Activated T-cell treated with anti-CD3 and anti-CD28 coated beads, Interleukin-2, amount 50 U/mL, for 48 hours (primary cell): ENCODE measurements around the gene TMPRSS11E.
A peak's percentile ranks its signal among the peaks of the same experiment; 100 is the strongest.
"Not testable (repeated sequence)": the region's sequence is repeated elsewhere in the genome, so short reads cannot be mapped to it uniquely, and the experiment has no call there.

Experiments
- DNase-seq, 2 experiments: peaks; one replicate each; pipeline ENCODE4 v3.0.0-alpha.2; 2020

TMPRSS11E gene

GRCh38 chr4:68463796-68464195 lies 16.5 kb downstream of the TMPRSS11E start:
- DNase-seq: no peak

- no peak for DNase-seq
These were observed 17.8 kb downstream of the TMPRSS11E start for GRCh38 chr4:68465058-68465457.

- DNase-seq: no peak
These were observed 18.9 kb downstream of the TMPRSS11E start for GRCh38 chr4:68466185-68466584.

GRCh38 chr4:68466751-68467150 lies 19.5 kb downstream of the TMPRSS11E start:
- no peak for DNase-seq

- DNase-seq: no peak
These were observed 22.2 kb downstream of the TMPRSS11E start for GRCh38 chr4:68469482-68469881.

GRCh38 chr4:68476191-68476590 lies 28.9 kb downstream of the TMPRSS11E start:
- DNase-seq: no peak

- DNase-seq: no peak
These were observed 42.1 kb downstream of the TMPRSS11E start for GRCh38 chr4:68489338-68489737.

- no peak for DNase-seq
These were observed 43.7 kb downstream of the TMPRSS11E start for GRCh38 chr4:68490826-68491457.

- no peak for DNase-seq
These were observed 47.4 kb downstream of the TMPRSS11E start for GRCh38 chr4:68494688-68495087.

- DNase-seq: peak; percentile 65 to 66
These were observed 51.2 kb downstream of the TMPRSS11E start for GRCh38 chr4:68498413-68499007.

GRCh38 chr4:68499021-68499420 lies 51.8 kb downstream of the TMPRSS11E start:
- DNase-seq: no peak

- not testable (repeated sequence) for DNase-seq
These were observed 56.2 kb downstream of the TMPRSS11E start for GRCh38 chr4:68503462-68503861.

- not testable (repeated sequence) for DNase-seq
These were observed 57.6 kb downstream of the TMPRSS11E start for GRCh38 chr4:68504836-68505235.

- DNase-seq: not testable (repeated sequence)
These were observed 58.2 kb downstream of the TMPRSS11E start for GRCh38 chr4:68505452-68505851.

- no peak for DNase-seq
These were observed 71.6 kb downstream of the TMPRSS11E start for GRCh38 chr4:68518889-68519288.

- DNase-seq: no peak
These were observed 73.7 kb downstream of the TMPRSS11E start for GRCh38 chr4:68520985-68521384.

- not testable (repeated sequence) for DNase-seq
These were observed 75.0 kb downstream of the TMPRSS11E start for GRCh38 chr4:68522232-68522631.

GRCh38 chr4:68535974-68536373 lies 88.7 kb downstream of the TMPRSS11E start:
- DNase-seq: no peak

- no peak for DNase-seq
These were observed 89.1 kb downstream of the TMPRSS11E start for GRCh38 chr4:68536375-68536774.

- DNase-seq: not testable (repeated sequence)
These were observed 95.5 kb downstream of the TMPRSS11E start for GRCh38 chr4:68542742-68543141.
